DOHH2 (cell line): ENCODE results near the gene DACT1.

ENCODE experiments used
- EZH2phosphoT487 ChIP-seq: fragments of 200-600 bp; sonication (generic); IDR thresholded peaks from 2 replicates; pipeline ENCODE4 v1.6.1; 2017; ENCODE audit warnings: borderline replicate concordance, mild to moderate bottlenecking, antibody characterized with exemption, low read length, moderate library complexity, mixed read lengths
- TF ChIP-seq, protein P1 (sequence below): fragments of 200-600 bp; sonication (generic); IDR thresholded peaks from one replicate; pipeline ENCODE4 v1.5.1; 2014; ENCODE audit warnings: antibody characterized with exemption, mild to moderate bottlenecking, low read depth, low read length; ENCODE audit not compliant: poor library complexity, severe bottlenecking

DNA sequence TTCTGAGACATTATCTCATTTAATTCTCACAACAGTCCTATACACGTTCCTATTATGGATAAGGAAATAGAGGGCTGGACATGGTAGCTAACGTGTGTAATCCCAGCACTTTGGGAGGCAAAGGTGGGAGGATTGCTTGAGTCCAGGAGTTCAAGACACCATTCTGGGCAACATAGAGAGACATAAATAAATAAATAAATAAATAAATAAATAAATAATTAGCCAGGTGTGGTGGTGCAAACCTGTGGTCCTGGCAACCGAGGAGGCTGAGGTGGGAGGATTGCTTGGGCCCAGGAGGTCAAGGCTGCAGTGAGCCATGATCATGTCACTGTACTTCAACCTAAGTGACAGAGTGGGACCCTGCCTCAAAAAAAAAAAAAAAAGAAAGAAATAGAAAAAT, 22.6 kb downstream of the DACT1 start:
- TF ChIP-seq, protein P1, sequence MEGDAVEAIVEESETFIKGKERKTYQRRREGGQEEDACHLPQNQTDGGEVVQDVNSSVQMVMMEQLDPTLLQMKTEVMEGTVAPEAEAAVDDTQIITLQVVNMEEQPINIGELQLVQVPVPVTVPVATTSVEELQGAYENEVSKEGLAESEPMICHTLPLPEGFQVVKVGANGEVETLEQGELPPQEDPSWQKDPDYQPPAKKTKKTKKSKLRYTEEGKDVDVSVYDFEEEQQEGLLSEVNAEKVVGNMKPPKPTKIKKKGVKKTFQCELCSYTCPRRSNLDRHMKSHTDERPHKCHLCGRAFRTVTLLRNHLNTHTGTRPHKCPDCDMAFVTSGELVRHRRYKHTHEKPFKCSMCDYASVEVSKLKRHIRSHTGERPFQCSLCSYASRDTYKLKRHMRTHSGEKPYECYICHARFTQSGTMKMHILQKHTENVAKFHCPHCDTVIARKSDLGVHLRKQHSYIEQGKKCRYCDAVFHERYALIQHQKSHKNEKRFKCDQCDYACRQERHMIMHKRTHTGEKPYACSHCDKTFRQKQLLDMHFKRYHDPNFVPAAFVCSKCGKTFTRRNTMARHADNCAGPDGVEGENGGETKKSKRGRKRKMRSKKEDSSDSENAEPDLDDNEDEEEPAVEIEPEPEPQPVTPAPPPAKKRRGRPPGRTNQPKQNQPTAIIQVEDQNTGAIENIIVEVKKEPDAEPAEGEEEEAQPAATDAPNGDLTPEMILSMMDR, result no peak
- TF ChIP-seq EZH2phosphoT487, result no peak
